H1 (cell line): ENCODE measurements around the gene UBE2G2. TPM values are rescaled to one million over a fixed set of nuclear protein-coding genes. Genes with fewer than 3 reads are reported as not detected.

Experiments used
- CTCF ChIA-PET: fragments of 300-600 bp; sonication (Branson Sonifier 250); formaldehyde crosslinking; loops from one replicate; lab custom pipeline; 2021; ENCODE audit not compliant: partially characterized antibody; lab: Charles Lee
- POLR2A ChIA-PET: fragments of 300-600 bp; sonication (Branson Sonifier 250); formaldehyde crosslinking; loops from one replicate; lab custom pipeline; 2021; ENCODE audit warnings: inconsistent platforms; ENCODE audit not compliant: partially characterized antibody; lab: Charles Lee
- DNase-seq, 2 experiments: peaks; one replicate each; pipeline versions ENCODE4 v3.0.0 to v3.0.0-alpha.2; 2010 to 2022; ENCODE audit warnings: low spot score in 2 of 2, low read depth in 1 of 2, mixed read lengths in 1 of 2
- FAIRE-seq: peaks from 2 replicates; lab custom pipeline; 2011; peaks lifted over from hg19 to GRCh38; lab: Jason Lieb, UNC
- H2AFZ ChIP-seq: 2 replicates; pipeline ENCODE4 v1.8.1; 2012; ENCODE audit warnings: low read length, inconsistent platforms
- H2AK5ac ChIP-seq: 2 replicates; pipeline ENCODE4 v1.6.1; 2013; ENCODE audit warnings: low read depth, low read length
- H2BK120ac ChIP-seq: replicated peaks from 2 replicates; pipeline ENCODE3; 2013; ENCODE audit warnings: low read depth, low read length, inconsistent platforms
- H2BK12ac ChIP-seq: 2 replicates; pipeline ENCODE4 v1.6.1; 2013; ENCODE audit warnings: low read depth, low read length
- H2BK15ac ChIP-seq: 2 replicates; pipeline ENCODE4 v1.6.1; 2013; ENCODE audit warnings: low read length
- H2BK20ac ChIP-seq: 2 replicates; pipeline ENCODE4 v1.6.1; 2013; ENCODE audit warnings: low read length
- H2BK5ac ChIP-seq: 2 replicates; pipeline ENCODE4 v1.6.1; 2013; ENCODE audit warnings: low read depth, low read length
- H3K14ac ChIP-seq: 2 replicates; pipeline ENCODE4 v1.6.1; 2013; ENCODE audit warnings: inconsistent platforms; ENCODE audit not compliant: insufficient read length
- H3K18ac ChIP-seq: 2 replicates; pipeline ENCODE4 v1.6.1; 2013; ENCODE audit warnings: low read length; ENCODE audit errors: extremely low read depth
- H3K23ac ChIP-seq: 2 replicates; pipeline ENCODE4 v1.6.1; 2013; ENCODE audit warnings: inconsistent platforms; ENCODE audit not compliant: insufficient read length
- H3K23me2 ChIP-seq: 2 replicates; pipeline ENCODE4 v1.6.1; 2013; ENCODE audit warnings: low read depth, low read length
- H3K27ac ChIP-seq: 2 replicates; pipeline ENCODE4 v1.6.1; 2011; ENCODE audit warnings: low read depth, low read length, inconsistent platforms
- H3K27me3 ChIP-seq, 4 experiments: replicated peaks in 1 of 4; 1 replicate in 1 of 4; 2 replicates in 3 of 4; pipeline versions ENCODE4 v1.6.1 to v1.8.1; 2011 to 2013; ENCODE audit warnings: low read length in 3 of 4, mild to moderate bottlenecking in 3 of 4, inconsistent platforms in 2 of 4, mixed read lengths in 2 of 4, moderate library complexity in 1 of 4; ENCODE audit not compliant: control insufficient read depth in 3 of 4, insufficient read depth in 3 of 4; ENCODE audit errors: extremely low read depth in 1 of 4
- H3K36me3 ChIP-seq, 4 experiments: 2 replicates each; pipeline versions ENCODE4 v1.6.1 to v1.8.1; 2011 to 2013; ENCODE audit warnings: mild to moderate bottlenecking in 4 of 4, low read length in 3 of 4, moderate library complexity in 2 of 4, control low read depth in 1 of 4, inconsistent platforms in 1 of 4; ENCODE audit not compliant: insufficient read depth in 4 of 4, control insufficient read depth in 2 of 4
- H3K4ac ChIP-seq: replicated peaks from 2 replicates; pipeline ENCODE3; 2013; ENCODE audit warnings: low read length, low read depth, mixed read lengths, inconsistent platforms; ENCODE audit not compliant: insufficient read length
- H3K4me1 ChIP-seq, 4 experiments: replicated peaks in 1 of 4; 1 replicate in 1 of 4; 2 replicates in 3 of 4; pipeline versions ENCODE4 v1.6.1 to v1.8.1; 2011 to 2013; ENCODE audit warnings: low read length in 3 of 4, inconsistent platforms in 2 of 4, mixed read lengths in 1 of 4; ENCODE audit not compliant: insufficient read depth in 4 of 4, control insufficient read depth in 3 of 4
- H3K4me2 ChIP-seq, 2 experiments: 2 replicates each; pipeline versions ENCODE4 v1.6.1 to v1.8.1; 2011 to 2013; ENCODE audit warnings: low read depth in 2 of 2, low read length in 2 of 2, control low read depth in 1 of 2, inconsistent platforms in 1 of 2, mild to moderate bottlenecking in 1 of 2; ENCODE audit not compliant: insufficient read depth in 1 of 2
- H3K4me3 ChIP-seq, 4 experiments: fragments of 200-600, 300-600 bp in 1 of 4; sonication (generic), shearing (Covaris generic), sonication (Bioruptor Twin) in 1 of 4; 2 replicates each; pipeline versions ENCODE4 v1.5.1 to v1.8.1; 2011 to 2016; ENCODE audit warnings: low read length in 4 of 4, low read depth in 3 of 4, control low read depth in 2 of 4, inconsistent platforms in 2 of 4, mild to moderate bottlenecking in 2 of 4, mixed read lengths in 1 of 4, moderate library complexity in 1 of 4; ENCODE audit not compliant: insufficient read depth in 2 of 4; ENCODE audit errors: extremely low read depth in 1 of 4
- H3K56ac ChIP-seq: replicated peaks from 2 replicates; pipeline ENCODE3; 2013; ENCODE audit warnings: low read depth, mild to moderate bottlenecking, mixed read lengths, low read length, inconsistent platforms; ENCODE audit not compliant: insufficient read length
- H3K79me1 ChIP-seq: 2 replicates; pipeline ENCODE4 v1.6.1; 2013; ENCODE audit warnings: low read depth, low read length, control low read depth
- H3K79me2 ChIP-seq, 2 experiments: 2 replicates each; pipeline versions ENCODE4 v1.6.1 to v1.8.1; 2012 to 2013; ENCODE audit warnings: low read length in 2 of 2, mild to moderate bottlenecking in 2 of 2, inconsistent platforms in 1 of 2; ENCODE audit not compliant: insufficient read depth in 2 of 2, control insufficient read depth in 1 of 2
- H3K9ac ChIP-seq, 4 experiments: replicated peaks in 1 of 4; 1 replicate in 1 of 4; 2 replicates in 3 of 4; pipeline versions ENCODE4 v1.6.1 to v1.8.1; 2011 to 2013; ENCODE audit warnings: low read depth in 3 of 4, low read length in 3 of 4, control low read depth in 2 of 4, mild to moderate bottlenecking in 2 of 4, moderate library complexity in 2 of 4, inconsistent platforms in 1 of 4; ENCODE audit errors: extremely low read depth in 1 of 4
- H3K9me3 ChIP-seq, 2 experiments: 2 replicates each; pipeline versions ENCODE4 v1.6.1 to v1.8.1; 2012 to 2013; ENCODE audit warnings: mild to moderate bottlenecking in 2 of 2, moderate library complexity in 2 of 2, control low read depth in 1 of 2, inconsistent platforms in 1 of 2, low read depth in 1 of 2, low read length in 1 of 2, mixed read lengths in 1 of 2; ENCODE audit not compliant: insufficient read depth in 2 of 2
- H4K20me1 ChIP-seq, 2 experiments: replicated peaks in 1 of 2; 2 replicates each; pipeline versions ENCODE3 to v1.8.1; 2011 to 2013; ENCODE audit warnings: inconsistent platforms in 2 of 2, low read length in 2 of 2, mild to moderate bottlenecking in 1 of 2; ENCODE audit not compliant: insufficient read depth in 2 of 2, control insufficient read depth in 1 of 2
- H4K5ac ChIP-seq: 2 replicates; pipeline ENCODE4 v1.6.1; 2013; ENCODE audit warnings: low read length, low read depth, mixed read lengths, inconsistent platforms; ENCODE audit not compliant: insufficient read length
- H4K8ac ChIP-seq: 2 replicates; pipeline ENCODE4 v1.8.0; 2013; ENCODE audit warnings: mild to moderate bottlenecking, moderate library complexity, low read length, inconsistent platforms; ENCODE audit not compliant: insufficient read depth; ENCODE audit errors: extremely low read depth
- H4K91ac ChIP-seq: replicated peaks from 2 replicates; pipeline ENCODE3; 2013; ENCODE audit warnings: low read length, mixed read lengths, inconsistent platforms; ENCODE audit not compliant: insufficient read length
- BACH1 ChIP-seq: IDR thresholded peaks from 2 replicates; pipeline ENCODE4 v1.6.1; 2012; ENCODE audit warnings: low read length, improper control_type of control experiment
- CTCF ChIP-seq, 3 experiments: IDR thresholded peaks; 1 replicate in 2 of 3; 2 replicates in 1 of 3; pipeline versions ENCODE4 v1.5.1 to v1.6.1; 2011; ENCODE audit warnings: low read length in 3 of 3, mild to moderate bottlenecking in 3 of 3, inconsistent platforms in 2 of 3, low read depth in 1 of 3, moderate library complexity in 1 of 3; ENCODE audit not compliant: insufficient read depth in 1 of 3; ENCODE audit errors: control extremely low read depth in 1 of 3
- GABPA ChIP-seq: IDR thresholded peaks from 2 replicates; pipeline ENCODE4 v1.6.1; 2011; ENCODE audit warnings: mild to moderate bottlenecking, low read length, moderate library complexity, borderline replicate concordance; ENCODE audit not compliant: insufficient read depth
- RAD21 ChIP-seq, 2 experiments: IDR thresholded peaks in 1 of 2; conservative IDR thresholded peaks in 1 of 2; 2 replicates each; pipeline ENCODE4 v1.6.1; 2011; ENCODE audit warnings: low read depth in 2 of 2, low read length in 2 of 2, improper control_type of control experiment in 1 of 2, inconsistent platforms in 1 of 2, mild to moderate bottlenecking in 1 of 2, moderate library complexity in 1 of 2
- WGBS, 2 experiments: shearing (Covaris generic) in 1 of 2; methylation state at CpG; one replicate each; pipeline versions ENCODE4 v1.1.6 to v1.1.7; 2013 to 2015; ENCODE audit warnings: low lambda C conversion rate in 2 of 2, mixed read lengths in 2 of 2, inconsistent platforms in 1 of 2, low coverage in 1 of 2, missing lambda C conversion rate in 1 of 2; ENCODE audit not compliant: insufficient replicate concordance in 2 of 2, insufficient coverage in 1 of 2, insufficient read length in 1 of 2; ENCODE audit errors: extremely low coverage in 1 of 2, missing lambda C conversion rate in 1 of 2; 5-methylcytosine and 5-hydroxymethylcytosine counted together
- polyA plus RNA-seq, 7 experiments: library from polyadenylated mRNA; depleted of rRNA in 3 of 7; stranded (reverse) in 5 of 7; unstranded in 2 of 7; fragments of >200 nt in 5 of 7; fragments of 200-250 nt in 2 of 7; gene quantifications; 1 replicate in 5 of 7; 2 replicates in 1 of 7; 4 replicates in 1 of 7; pipeline versions ENCODE4 v1.2.1 to v1.2.3, GENCODE V29; 2011 to 2013; ENCODE audit warnings: missing spikeins in 2 of 7, mixed read lengths in 2 of 7
- total RNA-seq: library from RNA; stranded (reverse); fragmentation: NEBNext Ultra II Directional; extraction: Animal tissue kit (Norgen Biotek cat#: 25700); gene quantifications from 2 replicates; pipeline ENCODE4 v1.2.1, GENCODE V29; 2021

The UBE2G2 gene
- total and polyA plus RNA-seq, 2 of the 8 experiments (the other 6 are each of a cell fraction or from before 2014, with no cell fraction given), result 96.3 to 101 TPM

GRCh38 chr21:44761011-44761729 is 40.5 kb downstream of the UBE2G2 start:
- no peak overlapping the region for H3K56ac ChIP-seq
- H2BK20ac ChIP-seq, result no peak overlapping the region; the same call in 1 of the 2 replicates
- no peak overlapping the region for H3K4me3 ChIP-seq
- no peaks in the 10 kb centered on the region for H4K20me1 ChIP-seq
- H3K18ac ChIP-seq, result no peak overlapping the region
- H2BK5ac ChIP-seq, result no peak overlapping the region
- peak overlapping the region; percentile 96 for H4K91ac ChIP-seq
- 66% methylated on average over 21 of the region's 21 CpGs; no CpG with 5 or more reads in 1 of the 2 experiments for WGBS, 2 experiments
- peak overlapping the region; percentile 75 for H4K5ac ChIP-seq
- no peak overlapping the region for H3K23ac ChIP-seq
- no peaks in the 10 kb centered on the region for H3K27me3 ChIP-seq
- H2BK12ac ChIP-seq, result peak overlapping the region; percentile 88; the same call in 1 of the 2 replicates
- peak overlapping the region; percentile 82; the same call in 1 of the 2 replicates for H2AK5ac ChIP-seq
- no peak overlapping the region for H3K4me2 ChIP-seq
- peaks cover 0 to 35% (median 15%) of the 10 kb centered on the region in 4 experiments; a peak in 6 of 7 replicates for H3K4me1 ChIP-seq
- DNase-seq, result no peak
- H3K27ac ChIP-seq, result no peak overlapping the region
- peaks cover 0 to 6% of the 10 kb centered on the region in 2 experiments; a peak in 1 of 4 replicates for H3K9me3 ChIP-seq
- CTCF ChIA-PET, result interaction anchor here (0.6 to 4.7 kb wide), 30 partner anchors 8 to 287 kb away, joined by 3 to 28 read pairs (median 4); partner anchors contain the start of genes KRTAP10-12 and UBE2G2
- H3K14ac ChIP-seq, result no peak overlapping the region
- H2BK120ac ChIP-seq, result peak overlapping the region; percentile 61
- H3K79me2 ChIP-seq, result no peaks in the 10 kb centered on the region
- no peak overlapping the region for H2AFZ ChIP-seq
- peaks cover 3% of the 10 kb centered on the region; the same call in 1 of the 2 replicates for H3K79me1 ChIP-seq
- FAIRE-seq, result peak; percentile 92
- POLR2A ChIA-PET, result interaction anchor here (0.9 to 2.6 kb wide), 4 partner anchors 7 to 12 kb away, joined by 3 to 10 read pairs (median 3); no protein-coding TSS in a partner anchor
- no peaks in the 10 kb centered on the region for H3K36me3 ChIP-seq
- H4K8ac ChIP-seq, result no peak overlapping the region
- peak overlapping the region; percentile 6 for H3K4ac ChIP-seq
- no peaks in the 10 kb centered on the region for H3K23me2 ChIP-seq
- no peak for TF ChIP-seq BACH1
- TF ChIP-seq RAD21 (IDR thresholded peaks at IDR 0.05 in 1 of 2, conservative IDR thresholded peaks at IDR 0.05 in 1 of 2; ENCODE audit: low read depth in 2 of 2, low read length in 2 of 2), result peak; percentile 65 to 79
- peak in 2 of 3 experiments; percentile 67 to 90; a peak in 3 of 4 replicates for TF ChIP-seq CTCF (IDR thresholded peaks at IDR 0.05; ENCODE audit: control extremely low read depth in 1 of 3, insufficient read depth in 1 of 3, low read depth in 1 of 3, low read length in 3 of 3)
- TF ChIP-seq GABPA, result peak; percentile 50; the same call in 1 of the 2 replicates
- no peak overlapping the region for H3K9ac ChIP-seq
- H2BK15ac ChIP-seq, result 0 out of 2 replicates have a peak overlapping the region, but pooled peaks have one; percentile 37
